Right lobe of liver (tissue), 6 donors: Measurements from ENCODE around the gene SULF2. TPM values are rescaled to one million over a fixed set of nuclear protein-coding genes. Genes with fewer than 3 reads are reported as not detected.

ENCODE experiments used
- ATAC-seq, 4 donors: fragments of 200-7000 bp; cut with Tn5 transposase; one replicate each; pipeline ENCODE4 v1.9.1; 2020; ENCODE audit warnings: mild to moderate bottlenecking in 4 of 4, moderate library complexity in 4 of 4
- DNase-seq, 3 donors: peaks; one replicate each; pipeline ENCODE4 v3.0.0-alpha.2; 2020
- H3K27ac ChIP-seq, 3 donors: fragments of 200-600 bp; one replicate each; pipeline ENCODE4 v1.8.0; 2022
- H3K27me3 ChIP-seq, 2 donors: fragments of 200-600 bp; one replicate each; pipeline ENCODE4 v1.8.0; 2022
- H3K36me3 ChIP-seq, 4 donors: fragments of 200-600 bp; sonication (generic) in 1 of 4; one replicate each; pipeline versions ENCODE4 v1.5.1 to v1.8.0; 2017 to 2022; ENCODE audit warnings: control low read depth in 1 of 4
- H3K4me1 ChIP-seq, 4 donors: fragments of 200-600 bp; sonication (generic) in 1 of 4; one replicate each; pipeline versions ENCODE4 v1.5.1 to v1.8.0; 2017 to 2022; ENCODE audit warnings: control low read depth in 1 of 4
- H3K4me3 ChIP-seq, 3 donors: fragments of 200-600 bp; one replicate each; pipeline ENCODE4 v1.8.0; 2022
- H3K9me3 ChIP-seq, 4 donors: fragments of 200-600 bp; sonication (generic) in 1 of 4; one replicate each; pipeline versions ENCODE4 v1.5.1 to v1.8.0; 2017 to 2022; ENCODE audit warnings: control low read depth in 1 of 4
- POLR2A ChIP-seq: fragments of 450-650 bp; IDR thresholded peaks from one replicate; pipeline ENCODE4 v1.6.1; 2017; ENCODE audit warnings: antibody characterized with exemption, mild to moderate bottlenecking
- WGBS: methylation state at CpG from one replicate; pipeline ENCODE4 v1.1.6; 2018; ENCODE audit warnings: low coverage, low lambda C conversion rate; ENCODE audit not compliant: insufficient coverage; ENCODE audit errors: missing lambda C conversion rate; 5-methylcytosine and 5-hydroxymethylcytosine counted together
- intact Hi-C, 2 donors: fragments of 100-400 bp; cut with DNase I; formaldehyde crosslinking; loops; one replicate each; pipeline versions ENCODE4 v1.11.2 to v1.14.1; 2022
- total RNA-seq, 6 experiments: library from RNA; depleted of rRNA in 2 of 6; stranded (reverse); fragments of >200 nt in 2 of 6; fragmentation: NEBNext Ultra II Directional in 3 of 6; extraction: Animal tissue kit (Norgen Biotek cat#: 25700) in 3 of 6; gene quantifications; one replicate each; pipeline versions ENCODE4 v1.1.0 to v1.2.4, GENCODE V29; 2016 to 2023
- TF ChIP-seq, protein P1 (sequence below), 4 donors: fragments of 200-600 bp in 3 of 4; fragments of 450-650 bp in 1 of 4; IDR thresholded peaks; one replicate each; pipeline versions ENCODE4 v1.5.1 to v1.8.0; 2016 to 2022; ENCODE audit warnings: antibody characterized with exemption in 4 of 4, mild to moderate bottlenecking in 2 of 4
- donor health status: DM: no; HTN: yes; CAD: no.
- donor health status: DM: no; HTN: no; CAD: no.
- donor health status: DM: no; HTN: no; CAD: no.
- donor health status: DM: no; HTN: yes; CAD: no.
- donor health status: DM: no; HTN: yes; CAD: no.

Gene SULF2
- total RNA-seq, 6 experiments from 2014 or later: 6.1 to 92.0 (median 48.3) TPM

GRCh38 chr20:47612670-47613069, 172.6 kb downstream of the SULF2 start:
- Histone ChIP-seq H3K27me3 (no peaks in the 10 kb centered on the region), H3K4me1 (peaks cover 0 to 6% (median 0%) of the 10 kb centered on the region in 4 donors), H3K36me3 (no peaks in the 10 kb centered on the region), H3K9me3 (no peaks in the 10 kb centered on the region), H3K4me3 (no peak overlapping the region), H3K27ac (no peak overlapping the region)
- intact Hi-C loops: no loop called here
- ATAC-seq: no peak
- DNase-seq: no peak
- no peak for TF ChIP-seq POLR2A
- TF ChIP-seq, protein P1, sequence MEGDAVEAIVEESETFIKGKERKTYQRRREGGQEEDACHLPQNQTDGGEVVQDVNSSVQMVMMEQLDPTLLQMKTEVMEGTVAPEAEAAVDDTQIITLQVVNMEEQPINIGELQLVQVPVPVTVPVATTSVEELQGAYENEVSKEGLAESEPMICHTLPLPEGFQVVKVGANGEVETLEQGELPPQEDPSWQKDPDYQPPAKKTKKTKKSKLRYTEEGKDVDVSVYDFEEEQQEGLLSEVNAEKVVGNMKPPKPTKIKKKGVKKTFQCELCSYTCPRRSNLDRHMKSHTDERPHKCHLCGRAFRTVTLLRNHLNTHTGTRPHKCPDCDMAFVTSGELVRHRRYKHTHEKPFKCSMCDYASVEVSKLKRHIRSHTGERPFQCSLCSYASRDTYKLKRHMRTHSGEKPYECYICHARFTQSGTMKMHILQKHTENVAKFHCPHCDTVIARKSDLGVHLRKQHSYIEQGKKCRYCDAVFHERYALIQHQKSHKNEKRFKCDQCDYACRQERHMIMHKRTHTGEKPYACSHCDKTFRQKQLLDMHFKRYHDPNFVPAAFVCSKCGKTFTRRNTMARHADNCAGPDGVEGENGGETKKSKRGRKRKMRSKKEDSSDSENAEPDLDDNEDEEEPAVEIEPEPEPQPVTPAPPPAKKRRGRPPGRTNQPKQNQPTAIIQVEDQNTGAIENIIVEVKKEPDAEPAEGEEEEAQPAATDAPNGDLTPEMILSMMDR (IDR thresholded peaks at IDR 0.05): no peak
- 91% methylated on average over 2 of the region's 2 CpGs for WGBS

GRCh38 chr20:47611785-47612184, 173.5 kb downstream of the SULF2 start:
- H3K4me3 ChIP-seq: no peak overlapping the region
- 86% methylated on average over 1 of the region's 9 CpGs for WGBS
- no peaks in the 10 kb centered on the region for H3K27me3 ChIP-seq
- intact Hi-C loops: no loop called here
- TF ChIP-seq, protein P1 (IDR thresholded peaks at IDR 0.05): no peak
- no peak for TF ChIP-seq POLR2A
- H3K36me3 ChIP-seq: no peaks in the 10 kb centered on the region
- no peak overlapping the region for H3K27ac ChIP-seq
- ATAC-seq: no peak
- H3K9me3 ChIP-seq: no peaks in the 10 kb centered on the region
- no peak for DNase-seq
- peaks cover 0 to 6% (median 0%) of the 10 kb centered on the region in 4 donors for H3K4me1 ChIP-seq

DNA sequence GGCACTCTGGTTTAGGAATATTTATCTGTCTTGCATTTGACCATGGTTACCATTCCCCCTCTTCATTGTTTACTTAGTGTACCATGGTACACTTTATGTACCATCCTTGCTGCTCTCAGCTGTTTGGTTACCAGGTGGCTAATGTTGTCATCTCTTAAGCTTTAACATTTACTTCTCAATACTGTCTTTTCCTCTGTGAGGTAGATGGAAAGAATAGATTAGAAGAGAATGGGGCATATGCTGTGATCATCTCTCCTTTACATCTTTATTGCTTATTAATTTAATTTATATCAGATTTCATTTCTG, 174.4 kb downstream of the SULF2 start:
- Histone ChIP-seq H3K4me1 (peaks cover 0 to 6% (median 0%) of the 10 kb centered on the region in 4 donors), H3K27ac (no peak overlapping the region), H3K9me3 (no peaks in the 10 kb centered on the region), H3K36me3 (no peaks in the 10 kb centered on the region), H3K4me3 (no peak overlapping the region), H3K27me3 (no peaks in the 10 kb centered on the region)
- ATAC-seq: no peak
- intact Hi-C loops: no loop called here
- DNase-seq: no peak
- TF ChIP-seq POLR2A: no peak
- TF ChIP-seq, protein P1 (IDR thresholded peaks at IDR 0.05): no peak

DNA sequence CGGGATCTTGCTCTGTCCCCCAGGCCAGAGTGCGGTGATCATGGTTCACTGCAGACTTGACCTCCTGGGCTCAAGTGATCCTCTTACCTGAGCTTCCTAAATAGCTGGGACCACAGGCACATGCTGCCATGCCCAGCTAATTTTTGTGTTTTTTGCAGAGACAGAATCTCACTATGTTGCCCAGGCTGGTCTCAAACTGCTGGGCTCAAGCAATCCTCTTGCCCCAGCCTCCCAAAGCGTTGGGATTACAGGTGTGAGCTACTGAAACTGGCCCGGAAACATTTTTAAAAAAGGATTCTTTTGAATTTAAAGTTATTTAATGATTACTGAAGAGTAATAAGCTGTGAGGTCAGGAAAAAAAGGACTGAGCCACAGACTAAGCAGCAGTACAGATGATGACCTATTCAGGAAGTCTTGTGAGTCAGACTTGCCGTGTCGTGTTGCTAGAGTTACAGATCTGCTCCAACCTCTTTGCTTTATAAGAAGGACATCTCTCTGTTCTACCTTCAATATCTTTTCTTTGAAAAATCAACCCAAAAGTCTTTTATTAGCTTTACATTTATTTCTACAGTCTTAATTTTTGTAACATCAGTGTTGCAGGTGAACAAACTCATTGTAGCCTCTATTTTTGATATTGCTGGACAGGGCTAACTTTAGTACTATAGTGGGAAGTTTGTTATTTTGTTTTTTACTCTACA, 174.9 kb downstream of the SULF2 start:
- intact Hi-C loops: no loop called here
- Histone ChIP-seq H3K4me1 (peaks cover 0 to 10% (median 2%) of the 10 kb centered on the region in 4 donors), H3K27ac (no peak overlapping the region), H3K36me3 (no peaks in the 10 kb centered on the region), H3K4me3 (no peak overlapping the region), H3K9me3 (no peaks in the 10 kb centered on the region), H3K27me3 (no peaks in the 10 kb centered on the region)
- ATAC-seq: peak; percentile 40 to 87 (median 75)
- TF ChIP-seq POLR2A: no peak
- TF ChIP-seq, protein P1 (IDR thresholded peaks at IDR 0.05): no peak
- DNase-seq: no peak
- WGBS: 49% methylated on average over 6 of the region's 6 CpGs

- WGBS: 87% methylated on average over 5 of the region's 5 CpGs
- H3K4me3 ChIP-seq: no peak overlapping the region
- no peak for ATAC-seq
- no peak for TF ChIP-seq POLR2A
- TF ChIP-seq, protein P1 (IDR thresholded peaks at IDR 0.05): no peak
- H3K4me1 ChIP-seq: peaks cover 0 to 13% (median 3%) of the 10 kb centered on the region in 4 donors
- no peak overlapping the region for H3K27ac ChIP-seq
- DNase-seq: no peak
- H3K36me3 ChIP-seq: no peaks in the 10 kb centered on the region
- H3K27me3 ChIP-seq: no peaks in the 10 kb centered on the region
- no peaks in the 10 kb centered on the region for H3K9me3 ChIP-seq
- intact Hi-C loops: no loop called here
Measured at GRCh38 chr20:47609001-47609400, 176.3 kb downstream of the SULF2 start.
